SHP77 (cell line): ENCODE measurements around the gene STX2.
A peak's percentile ranks its signal among the peaks of the same experiment; 100 is the strongest.
"Not testable (repeated sequence)": the region's sequence is repeated elsewhere in the genome, so short reads cannot be mapped to it uniquely, and the experiment has no call there.

ENCODE experiments used
- DNase-seq, 2 experiments: peaks; one replicate each; lab custom pipeline; 2025; lab: John Stamatoyannopoulos, UW

Gene STX2

GRCh38 chr12:130838951-130839769 lies at the start of gene STX2:
Gene STX2, minus strand, starts transcription at chr12:130839250. Its CDS starts 151 bp downstream, at chr12:130839099.
- peak; percentile 88 to 92 for DNase-seq

GRCh38 chr12:130887190-130887589 lies 48.1 kb upstream of the STX2 start:
- DNase-seq, result not testable (repeated sequence)

GRCh38 chr12:130881548-130881947 lies 42.5 kb upstream of the STX2 start:
- no peak for DNase-seq

- no peak for DNase-seq
Observed at GRCh38 chr12:130881046-130881445, 42.0 kb upstream of the STX2 start.

- DNase-seq, result no peak
Observed at GRCh38 chr12:130880411-130880885, 41.4 kb upstream of the STX2 start.

- DNase-seq, result no peak
Observed at GRCh38 chr12:130879781-130880389, 40.8 kb upstream of the STX2 start.

- no peak for DNase-seq
Observed at GRCh38 chr12:130879212-130879686, 40.2 kb upstream of the STX2 start.

GRCh38 chr12:130878193-130879185 lies 39.4 kb upstream of the STX2 start:
- no peak for DNase-seq

- DNase-seq, result no peak
Observed at GRCh38 chr12:130877333-130877732, 38.3 kb upstream of the STX2 start.

- no peak for DNase-seq
Observed at GRCh38 chr12:130876758-130877157, 37.7 kb upstream of the STX2 start.

- no peak for DNase-seq
Observed at GRCh38 chr12:130876297-130876696, 37.2 kb upstream of the STX2 start.

GRCh38 chr12:130875708-130876107 lies 36.7 kb upstream of the STX2 start:
- not testable (repeated sequence) for DNase-seq

GRCh38 chr12:130875193-130875592 lies 36.1 kb upstream of the STX2 start:
- no peak for DNase-seq

GRCh38 chr12:130874696-130875095 lies 35.6 kb upstream of the STX2 start:
- DNase-seq, result no peak

GRCh38 chr12:130873825-130874224 lies 34.8 kb upstream of the STX2 start:
- no peak for DNase-seq

GRCh38 chr12:130873106-130873795 lies 34.2 kb upstream of the STX2 start:
- DNase-seq, result no peak

- no peak for DNase-seq
Observed at GRCh38 chr12:130872179-130873096, 33.4 kb upstream of the STX2 start.

GRCh38 chr12:130871286-130872178 lies 32.5 kb upstream of the STX2 start, which contains the start of gene RAN:
Gene RAN, plus strand, starts transcription at chr12:130872066. Its CDS starts 528 bp downstream, at chr12:130872594.
- DNase-seq, result peak; percentile 83 to 92
